Measurements from ENCODE around the gene CDK8. TPM values are rescaled to one million over a fixed set of nuclear protein-coding genes. Genes with fewer than 3 reads are reported as not detected.

Gene CDK8
- polyA plus RNA-seq, 5 donors, result 16.8 to 22.5 (median 17.8) TPM

DNA sequence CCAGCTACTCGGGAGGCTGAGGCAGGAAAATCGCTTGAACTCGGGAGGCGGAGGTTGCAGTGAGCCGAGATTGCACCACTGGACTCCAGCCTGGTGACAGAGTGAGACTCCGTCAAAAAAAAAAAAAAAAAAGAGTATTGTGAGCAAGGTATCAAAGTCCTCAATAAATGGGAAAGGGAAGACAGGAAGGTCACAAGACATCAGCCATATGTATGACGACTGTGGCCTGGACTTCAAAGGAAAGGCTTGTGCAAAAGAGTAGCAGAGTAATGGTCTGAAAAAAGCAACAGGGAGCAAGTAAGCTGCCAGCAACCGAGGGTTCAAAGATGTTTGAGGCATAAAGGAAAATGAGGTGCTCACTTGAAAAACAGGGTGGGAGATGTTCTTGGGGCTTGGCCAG is 187.5 kb downstream of the CDK8 start:
- DNase-seq, result no peak

DNA sequence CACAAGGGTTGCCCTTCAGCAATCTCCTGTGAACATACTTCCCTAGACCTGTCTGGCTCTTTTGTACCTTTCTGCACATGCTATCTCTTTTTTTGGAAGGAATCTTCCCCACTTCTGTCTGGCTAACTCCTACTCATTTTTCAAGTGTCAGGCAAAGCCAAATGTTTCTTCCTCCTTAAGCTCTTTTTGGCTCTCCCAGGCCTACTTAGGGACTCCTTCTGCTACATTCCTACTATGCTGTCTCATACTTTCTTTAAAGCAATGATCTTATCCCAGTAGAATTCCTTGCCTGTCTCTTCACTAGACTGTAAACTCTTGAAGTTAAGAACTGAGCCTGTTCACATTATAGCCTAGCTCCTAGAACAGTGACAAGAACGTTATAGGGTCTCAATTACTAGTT is 188.6 kb downstream of the CDK8 start:
- no peak for DNase-seq

DNA sequence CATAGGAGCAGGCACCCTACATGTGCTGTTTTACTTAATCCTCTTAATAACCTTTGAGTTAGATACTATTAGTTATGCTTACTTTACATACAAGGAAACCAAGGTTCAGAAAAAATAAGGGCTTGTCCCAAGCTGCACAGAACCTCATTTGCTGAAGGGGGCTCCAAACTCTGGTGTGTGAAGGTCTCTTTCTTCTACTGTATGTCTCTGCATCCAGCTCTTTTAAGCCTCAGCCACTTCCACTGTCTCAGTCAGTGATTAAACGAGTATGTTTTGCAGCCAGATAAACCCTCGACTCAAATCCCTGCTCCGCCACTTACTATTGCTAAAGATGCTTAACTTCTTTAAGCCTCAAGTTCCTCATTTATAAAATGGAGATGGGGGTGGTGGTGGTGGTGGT is 191.2 kb downstream of the CDK8 start:
- no peak for DNase-seq

DNA sequence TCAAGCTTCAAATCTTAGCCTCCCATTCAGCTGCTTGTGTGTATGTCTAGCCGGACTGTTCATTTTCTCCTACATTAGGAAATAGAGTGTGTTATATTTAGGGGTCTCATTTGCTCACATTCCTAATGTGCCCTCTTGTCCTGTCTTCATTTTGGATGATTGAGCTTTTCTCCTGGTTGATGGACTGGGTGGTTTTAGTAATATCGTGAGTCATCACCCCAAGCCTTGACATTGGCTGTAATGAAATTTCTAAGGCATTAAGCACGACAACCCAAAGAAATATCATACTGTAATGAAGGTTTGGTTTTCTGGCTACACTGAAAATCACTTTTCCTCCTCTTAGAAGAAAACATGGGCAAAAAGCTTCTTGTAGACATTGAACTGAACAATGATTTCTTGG is 192.8 kb downstream of the CDK8 start:
- no peak for DNase-seq

DNA sequence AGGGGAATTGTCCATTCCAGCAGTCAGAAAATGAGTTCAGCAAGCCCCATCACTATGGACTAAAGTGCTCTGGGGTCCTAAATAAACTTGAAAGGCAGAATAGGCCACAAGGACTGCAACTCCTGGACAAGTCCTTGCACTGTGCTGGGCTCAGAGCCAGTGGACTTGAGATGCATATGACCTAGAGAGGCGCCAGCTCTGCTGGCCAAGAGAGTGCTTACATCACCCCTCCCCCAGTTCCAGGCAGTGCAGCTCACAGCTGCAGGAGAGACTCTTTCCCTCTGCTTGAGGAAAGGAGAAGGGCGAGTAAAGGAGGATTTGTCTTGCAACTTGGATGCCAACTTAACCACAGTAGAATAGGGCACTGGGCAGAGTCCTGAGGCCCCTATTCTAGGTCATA is 194.1 kb downstream of the CDK8 start:
- DNase-seq, result no peak

DNA sequence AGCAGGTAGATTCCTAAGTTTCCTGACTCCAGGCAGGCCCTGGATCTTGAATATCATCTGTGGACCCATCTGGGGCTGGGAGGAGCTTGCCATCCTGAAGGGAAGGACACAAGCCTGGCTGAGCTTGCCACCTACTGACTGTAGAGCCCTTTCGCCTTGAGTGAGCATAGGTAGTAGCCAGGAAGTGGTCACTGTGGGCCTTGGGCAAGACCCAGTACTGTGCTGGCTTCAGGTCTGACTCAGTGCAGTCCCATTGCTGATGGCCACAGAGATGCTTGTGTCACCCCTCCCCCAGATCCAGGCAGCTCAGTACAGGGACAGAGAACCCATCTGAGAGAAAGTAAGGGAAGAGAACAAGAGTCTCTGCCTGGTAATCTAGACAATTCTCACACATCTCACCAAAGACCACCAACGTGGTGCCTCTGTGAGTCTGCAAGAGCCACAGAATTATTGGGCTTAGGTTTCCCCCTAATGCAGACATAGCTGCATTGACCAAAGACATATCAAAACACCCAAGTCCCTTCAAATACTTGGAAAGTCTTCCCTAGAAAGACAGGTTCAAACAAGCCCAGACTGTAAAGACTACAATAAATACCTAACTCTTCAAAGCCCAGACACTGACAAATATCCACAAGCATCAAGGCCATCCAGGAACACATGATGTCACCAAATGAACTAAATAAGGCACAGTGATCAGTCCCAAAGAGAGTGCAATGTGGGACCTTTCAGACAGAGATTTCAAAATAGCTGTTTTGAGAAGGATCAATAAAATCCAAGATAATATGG is 195.3 kb downstream of the CDK8 start:
- no peak for DNase-seq

Other genes starting within 250 kb of the CDK8 start
- gene SHISA2, start 202.1 kb upstream of the CDK8 start, polyA plus RNA-seq (ENCODE audit: insufficient read depth in 1 of 5, insufficient read length in 5 of 5, low replicate concordance in 1 of 5), result 10 to 100 TPM; 37.8 to 60.0 (median 45.2) TPM
- 10 to 100 TPM; 24.1 to 34.4 (median 30.0) TPM for gene RNF6, start 31.8 kb upstream of the CDK8 start, polyA plus RNA-seq (ENCODE audit: insufficient read depth in 1 of 5, insufficient read length in 5 of 5, low replicate concordance in 1 of 5)